ENCODE results near the gene UBE2K.
"Not testable (repeated sequence)": the region's sequence is repeated elsewhere in the genome, so short reads cannot be mapped to it uniquely, and the experiment has no call there.

- TF ChIP-seq, protein P1, sequence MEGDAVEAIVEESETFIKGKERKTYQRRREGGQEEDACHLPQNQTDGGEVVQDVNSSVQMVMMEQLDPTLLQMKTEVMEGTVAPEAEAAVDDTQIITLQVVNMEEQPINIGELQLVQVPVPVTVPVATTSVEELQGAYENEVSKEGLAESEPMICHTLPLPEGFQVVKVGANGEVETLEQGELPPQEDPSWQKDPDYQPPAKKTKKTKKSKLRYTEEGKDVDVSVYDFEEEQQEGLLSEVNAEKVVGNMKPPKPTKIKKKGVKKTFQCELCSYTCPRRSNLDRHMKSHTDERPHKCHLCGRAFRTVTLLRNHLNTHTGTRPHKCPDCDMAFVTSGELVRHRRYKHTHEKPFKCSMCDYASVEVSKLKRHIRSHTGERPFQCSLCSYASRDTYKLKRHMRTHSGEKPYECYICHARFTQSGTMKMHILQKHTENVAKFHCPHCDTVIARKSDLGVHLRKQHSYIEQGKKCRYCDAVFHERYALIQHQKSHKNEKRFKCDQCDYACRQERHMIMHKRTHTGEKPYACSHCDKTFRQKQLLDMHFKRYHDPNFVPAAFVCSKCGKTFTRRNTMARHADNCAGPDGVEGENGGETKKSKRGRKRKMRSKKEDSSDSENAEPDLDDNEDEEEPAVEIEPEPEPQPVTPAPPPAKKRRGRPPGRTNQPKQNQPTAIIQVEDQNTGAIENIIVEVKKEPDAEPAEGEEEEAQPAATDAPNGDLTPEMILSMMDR (IDR thresholded peaks at IDR 0.05; ENCODE audit: poor library complexity): not testable (repeated sequence)
- not testable (repeated sequence) for TF ChIP-seq EZH2 (IDR thresholded peaks at IDR 0.05; ENCODE audit: borderline replicate concordance); EZH2phosphoT487 (IDR thresholded peaks at IDR 0.05; ENCODE audit: low read depth, severe bottlenecking, unreplicated experiment)
Observed at GRCh38 chr4:39656638-39657037, 41.3 kb upstream of the UBE2K start.

Measured in hepatocyte (in vitro differentiated cells).